Fibroblast of lung (primary cell): ENCODE data around the gene ZNRF1.
"Not testable (repeated sequence)": the region's sequence is repeated elsewhere in the genome, so short reads cannot be mapped to it uniquely, and the experiment has no call there.

Source experiments
- EZH2 ChIP-seq: IDR thresholded peaks from 2 replicates; pipeline ENCODE4 v1.5.1; 2012; ENCODE audit warnings: low read length, control low read depth, mild to moderate bottlenecking; ENCODE audit errors: missing control alignments
- TF ChIP-seq, protein P1 (sequence below), 2 donors: IDR thresholded peaks in 1 of 2; conservative IDR thresholded peaks in 1 of 2; 1 replicate in 1 of 2; 2 replicates in 1 of 2; pipeline ENCODE4 v1.5.1; 2011 to 2012; ENCODE audit warnings: low read length in 2 of 2, control low read depth in 1 of 2, inconsistent platforms in 1 of 2, low read depth in 1 of 2, mild to moderate bottlenecking in 1 of 2

DNA sequence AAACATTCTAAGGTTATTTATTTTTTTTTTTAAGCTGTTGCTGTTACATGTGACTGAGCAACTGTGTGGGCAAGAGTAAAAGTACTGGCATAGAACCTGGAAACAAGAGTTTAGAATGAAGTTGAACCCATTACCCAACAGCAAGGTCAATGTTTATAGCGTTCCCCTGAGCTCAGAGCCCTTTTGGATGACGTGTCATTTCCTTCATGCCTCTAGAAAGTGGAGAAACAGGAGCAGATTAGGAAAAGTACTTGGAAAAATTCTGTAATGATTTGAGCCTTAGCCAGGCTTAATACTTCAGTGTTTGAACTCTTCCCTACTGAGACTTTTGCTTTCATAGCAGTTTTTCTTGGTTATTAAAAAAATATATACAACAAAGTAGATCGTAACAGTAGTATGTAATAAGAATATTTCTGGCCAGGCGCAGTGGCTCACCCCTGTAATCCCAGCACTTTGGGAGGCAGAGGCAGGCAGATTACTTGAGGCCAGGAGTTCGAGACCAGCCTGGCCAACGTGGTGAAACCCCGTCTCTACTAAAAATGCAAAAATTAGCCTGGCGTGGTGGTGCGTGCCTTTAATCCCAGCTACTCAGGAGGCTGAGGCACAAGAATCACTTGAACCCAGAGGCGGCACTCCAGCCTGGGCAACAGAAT is 27.5 kb downstream of the ZNRF1 start:
- TF ChIP-seq, protein P1, sequence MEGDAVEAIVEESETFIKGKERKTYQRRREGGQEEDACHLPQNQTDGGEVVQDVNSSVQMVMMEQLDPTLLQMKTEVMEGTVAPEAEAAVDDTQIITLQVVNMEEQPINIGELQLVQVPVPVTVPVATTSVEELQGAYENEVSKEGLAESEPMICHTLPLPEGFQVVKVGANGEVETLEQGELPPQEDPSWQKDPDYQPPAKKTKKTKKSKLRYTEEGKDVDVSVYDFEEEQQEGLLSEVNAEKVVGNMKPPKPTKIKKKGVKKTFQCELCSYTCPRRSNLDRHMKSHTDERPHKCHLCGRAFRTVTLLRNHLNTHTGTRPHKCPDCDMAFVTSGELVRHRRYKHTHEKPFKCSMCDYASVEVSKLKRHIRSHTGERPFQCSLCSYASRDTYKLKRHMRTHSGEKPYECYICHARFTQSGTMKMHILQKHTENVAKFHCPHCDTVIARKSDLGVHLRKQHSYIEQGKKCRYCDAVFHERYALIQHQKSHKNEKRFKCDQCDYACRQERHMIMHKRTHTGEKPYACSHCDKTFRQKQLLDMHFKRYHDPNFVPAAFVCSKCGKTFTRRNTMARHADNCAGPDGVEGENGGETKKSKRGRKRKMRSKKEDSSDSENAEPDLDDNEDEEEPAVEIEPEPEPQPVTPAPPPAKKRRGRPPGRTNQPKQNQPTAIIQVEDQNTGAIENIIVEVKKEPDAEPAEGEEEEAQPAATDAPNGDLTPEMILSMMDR (conservative IDR thresholded peaks at IDR 0.05 in 1 of 2, IDR thresholded peaks at IDR 0.05 in 1 of 2; ENCODE audit: low read depth in 1 of 2, low read length in 2 of 2) = not testable (repeated sequence)
- not testable (repeated sequence) for TF ChIP-seq EZH2
